Measurements from ENCODE around the gene RNASET2.

RNASET2 gene

GRCh38 chr6:166954118-166954713 lies 2.1 kb downstream of the RNASET2 start:
- Histone ChIP-seq H3K27ac (replicated peaks) (peak overlapping the region; percentile 93), H3K27me3 (ENCODE audit: insufficient read depth, poor library complexity, severe bottlenecking) (no peaks in the 10 kb centered on the region), H3K4me3 (replicated peaks; ENCODE audit: insufficient read depth, low read length) (no peak overlapping the region)
- DNase-seq (ENCODE audit: low read depth in 1 of 2, low spot score in 1 of 2) = no peak
- TF ChIP-seq POLR2AphosphoS5 (IDR thresholded peaks at IDR 0.05; ENCODE audit: low read depth) (no peak), GABPA (IDR thresholded peaks at IDR 0.05; ENCODE audit: low read depth) (no peak), SPI1 (IDR thresholded peaks at IDR 0.05; ENCODE audit: borderline replicate concordance, low read depth) (no peak), CTCF (IDR thresholded peaks at IDR 0.05; ENCODE audit: insufficient read depth, low read length) (no peak), REST (IDR thresholded peaks at IDR 0.05; ENCODE audit: insufficient replicate concordance, low read depth) (no peak)

- Histone ChIP-seq H3K27ac (replicated peaks) (no peak overlapping the region), H3K27me3 (ENCODE audit: insufficient read depth, poor library complexity, severe bottlenecking) (no peaks in the 10 kb centered on the region), H3K4me3 (replicated peaks; ENCODE audit: insufficient read depth, low read length) (no peak overlapping the region)
- no peak for DNase-seq (ENCODE audit: low read depth in 1 of 2, low spot score in 1 of 2)
- TF ChIP-seq REST (IDR thresholded peaks at IDR 0.05; ENCODE audit: insufficient replicate concordance, low read depth) = no peak
- TF ChIP-seq GABPA (IDR thresholded peaks at IDR 0.05; ENCODE audit: low read depth) = no peak
- TF ChIP-seq CTCF (IDR thresholded peaks at IDR 0.05; ENCODE audit: insufficient read depth, low read length) = no peak
- TF ChIP-seq SPI1 (IDR thresholded peaks at IDR 0.05; ENCODE audit: borderline replicate concordance, low read depth) = no peak
- no peak for TF ChIP-seq POLR2AphosphoS5 (IDR thresholded peaks at IDR 0.05; ENCODE audit: low read depth)
Measured at GRCh38 chr6:166952567-166953486, 3.5 kb downstream of the RNASET2 start.

- Histone ChIP-seq H3K27ac (replicated peaks) (no peak overlapping the region), H3K4me3 (replicated peaks; ENCODE audit: insufficient read depth, low read length) (no peak overlapping the region), H3K27me3 (ENCODE audit: insufficient read depth, poor library complexity, severe bottlenecking) (no peaks in the 10 kb centered on the region)
- TF ChIP-seq GABPA (IDR thresholded peaks at IDR 0.05; ENCODE audit: low read depth) (no peak), CTCF (IDR thresholded peaks at IDR 0.05; ENCODE audit: insufficient read depth, low read length) (no peak), POLR2AphosphoS5 (IDR thresholded peaks at IDR 0.05; ENCODE audit: low read depth) (no peak), SPI1 (IDR thresholded peaks at IDR 0.05; ENCODE audit: borderline replicate concordance, low read depth) (no peak), REST (IDR thresholded peaks at IDR 0.05; ENCODE audit: insufficient replicate concordance, low read depth) (no peak)
- DNase-seq (ENCODE audit: low read depth in 1 of 2, low spot score in 1 of 2) = peak in 1 of 2 experiments; percentile 36
Measured at GRCh38 chr6:166952121-166952520, 4.2 kb downstream of the RNASET2 start.

Data from HL-60 (cell line).